Neural progenitor cell (in vitro differentiated cells): ENCODE results near the gene CEMIP2.

Experiments used
- EZH2 ChIP-seq: fragments of 200-600 bp; sonication (generic); IDR thresholded peaks from 2 replicates; pipeline ENCODE4 v1.6.1; 2017; ENCODE audit warnings: antibody characterized with exemption, mild to moderate bottlenecking, moderate library complexity
- TF ChIP-seq, protein P1 (sequence below): fragments of 200-600 bp; sonication (generic); IDR thresholded peaks from 2 replicates; pipeline ENCODE4 v1.5.1; 2017; ENCODE audit warnings: antibody characterized with exemption, mild to moderate bottlenecking

- TF ChIP-seq, protein P1, sequence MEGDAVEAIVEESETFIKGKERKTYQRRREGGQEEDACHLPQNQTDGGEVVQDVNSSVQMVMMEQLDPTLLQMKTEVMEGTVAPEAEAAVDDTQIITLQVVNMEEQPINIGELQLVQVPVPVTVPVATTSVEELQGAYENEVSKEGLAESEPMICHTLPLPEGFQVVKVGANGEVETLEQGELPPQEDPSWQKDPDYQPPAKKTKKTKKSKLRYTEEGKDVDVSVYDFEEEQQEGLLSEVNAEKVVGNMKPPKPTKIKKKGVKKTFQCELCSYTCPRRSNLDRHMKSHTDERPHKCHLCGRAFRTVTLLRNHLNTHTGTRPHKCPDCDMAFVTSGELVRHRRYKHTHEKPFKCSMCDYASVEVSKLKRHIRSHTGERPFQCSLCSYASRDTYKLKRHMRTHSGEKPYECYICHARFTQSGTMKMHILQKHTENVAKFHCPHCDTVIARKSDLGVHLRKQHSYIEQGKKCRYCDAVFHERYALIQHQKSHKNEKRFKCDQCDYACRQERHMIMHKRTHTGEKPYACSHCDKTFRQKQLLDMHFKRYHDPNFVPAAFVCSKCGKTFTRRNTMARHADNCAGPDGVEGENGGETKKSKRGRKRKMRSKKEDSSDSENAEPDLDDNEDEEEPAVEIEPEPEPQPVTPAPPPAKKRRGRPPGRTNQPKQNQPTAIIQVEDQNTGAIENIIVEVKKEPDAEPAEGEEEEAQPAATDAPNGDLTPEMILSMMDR, result no peak
- TF ChIP-seq EZH2, result no peak
These were observed 15.4 kb downstream of the CEMIP2 start for GRCh38 chr9:71752928-71753327.
